GM12872 (cell line): ENCODE results near the gene MYH11.

Source experiments
- TF ChIP-seq, protein P1 (sequence below): IDR thresholded peaks from 3 replicates; pipeline ENCODE4 v1.5.1; 2011; ENCODE audit warnings: low read depth, mild to moderate bottlenecking, low read length, moderate library complexity; ENCODE audit not compliant: insufficient read depth

The MYH11 gene

DNA sequence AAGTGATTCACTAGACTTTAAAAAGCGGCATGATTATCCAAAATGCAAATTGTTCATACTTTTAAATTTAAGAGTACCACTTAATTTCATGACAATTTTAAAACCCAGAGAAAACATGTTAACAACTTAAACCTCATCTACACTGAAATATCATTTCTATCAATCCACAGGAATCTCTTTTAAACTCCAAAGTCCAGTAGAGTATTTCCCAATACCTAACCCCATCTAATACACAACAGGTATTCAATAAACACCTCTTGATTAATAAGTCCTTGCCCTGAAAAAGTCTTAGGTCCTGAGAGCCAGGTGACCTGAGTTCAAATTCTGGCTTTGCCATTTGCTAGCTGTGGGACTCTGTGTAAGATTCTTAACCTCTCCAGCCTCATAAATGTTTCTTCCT lies 16.9 kb upstream of the MYH11 start:
- TF ChIP-seq, protein P1, sequence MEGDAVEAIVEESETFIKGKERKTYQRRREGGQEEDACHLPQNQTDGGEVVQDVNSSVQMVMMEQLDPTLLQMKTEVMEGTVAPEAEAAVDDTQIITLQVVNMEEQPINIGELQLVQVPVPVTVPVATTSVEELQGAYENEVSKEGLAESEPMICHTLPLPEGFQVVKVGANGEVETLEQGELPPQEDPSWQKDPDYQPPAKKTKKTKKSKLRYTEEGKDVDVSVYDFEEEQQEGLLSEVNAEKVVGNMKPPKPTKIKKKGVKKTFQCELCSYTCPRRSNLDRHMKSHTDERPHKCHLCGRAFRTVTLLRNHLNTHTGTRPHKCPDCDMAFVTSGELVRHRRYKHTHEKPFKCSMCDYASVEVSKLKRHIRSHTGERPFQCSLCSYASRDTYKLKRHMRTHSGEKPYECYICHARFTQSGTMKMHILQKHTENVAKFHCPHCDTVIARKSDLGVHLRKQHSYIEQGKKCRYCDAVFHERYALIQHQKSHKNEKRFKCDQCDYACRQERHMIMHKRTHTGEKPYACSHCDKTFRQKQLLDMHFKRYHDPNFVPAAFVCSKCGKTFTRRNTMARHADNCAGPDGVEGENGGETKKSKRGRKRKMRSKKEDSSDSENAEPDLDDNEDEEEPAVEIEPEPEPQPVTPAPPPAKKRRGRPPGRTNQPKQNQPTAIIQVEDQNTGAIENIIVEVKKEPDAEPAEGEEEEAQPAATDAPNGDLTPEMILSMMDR = no peak

DNA sequence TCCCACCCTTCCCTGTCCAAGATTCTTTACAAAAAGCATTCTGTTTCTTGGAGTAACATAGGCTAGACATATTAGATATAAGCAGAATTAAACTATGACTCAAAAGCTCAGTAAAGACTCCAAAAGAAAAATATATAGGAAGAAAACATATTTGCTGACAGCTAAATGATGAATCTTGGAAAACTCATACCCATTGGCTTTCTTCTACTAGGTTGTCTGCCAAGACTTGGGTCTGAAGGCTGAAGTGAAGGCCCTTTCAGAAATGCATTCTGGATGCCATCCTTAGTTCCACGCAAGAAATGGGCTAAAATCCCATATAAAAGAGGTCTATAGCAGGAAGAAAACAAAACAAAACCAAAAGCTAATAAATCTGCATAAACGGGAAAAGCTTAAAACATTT lies 16.5 kb upstream of the MYH11 start:
- TF ChIP-seq, protein P1 = no peak

DNA sequence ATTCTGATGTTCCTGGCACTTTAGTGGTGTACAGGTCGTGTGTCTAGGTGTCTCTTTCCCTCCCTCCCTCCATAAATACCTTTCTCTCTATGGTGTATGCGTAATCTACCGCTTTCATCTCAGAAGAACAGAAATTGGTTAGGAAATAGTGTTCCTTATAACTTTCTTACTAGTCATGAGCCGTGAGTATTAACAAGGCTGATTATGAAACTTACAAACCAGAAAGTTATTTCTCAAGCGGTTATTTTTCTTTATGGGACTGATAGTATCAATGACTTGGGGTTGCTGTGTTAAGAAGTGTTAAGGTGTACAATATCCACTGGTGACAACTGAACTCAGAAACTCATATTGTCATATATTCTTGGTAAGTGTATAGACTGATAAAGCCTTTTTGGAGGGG lies 13.2 kb upstream of the MYH11 start:
- TF ChIP-seq, protein P1 = no peak

DNA sequence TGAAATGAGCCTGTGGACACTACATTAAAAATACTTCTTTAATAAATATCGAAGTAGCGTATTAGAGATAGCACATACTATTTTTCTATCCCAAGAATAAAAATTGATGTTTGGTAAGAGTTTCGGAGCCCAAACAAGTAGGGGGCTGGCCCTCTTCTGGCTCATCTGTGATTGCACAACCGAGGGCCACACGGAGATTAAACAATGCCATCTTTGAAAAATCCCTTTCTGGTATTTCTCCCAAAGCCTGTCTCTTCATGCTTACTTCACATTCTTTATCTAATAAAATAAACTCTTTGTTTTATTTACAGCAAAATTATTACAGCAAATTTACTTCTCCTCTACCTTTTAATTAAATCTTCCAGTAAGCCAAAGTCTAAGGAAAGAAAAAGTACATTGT lies 9.6 kb upstream of the MYH11 start:
- TF ChIP-seq, protein P1 = no peak

DNA sequence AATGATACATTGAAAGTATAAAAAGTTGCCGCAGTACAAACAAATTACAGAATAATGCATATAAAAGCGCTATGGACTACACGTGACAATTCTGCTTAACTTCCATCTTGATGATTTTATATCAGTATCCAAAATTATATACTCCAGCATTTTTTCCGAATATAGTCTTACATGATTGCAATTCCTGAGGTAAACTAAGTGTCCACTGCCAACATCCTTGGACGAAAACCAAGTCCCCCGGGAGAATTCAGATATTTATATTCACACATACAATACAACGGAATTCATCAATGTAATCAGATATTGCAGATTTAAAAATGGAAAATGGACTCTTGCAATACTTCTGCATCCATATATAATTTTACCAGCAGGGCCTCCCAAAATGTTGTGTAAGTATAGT lies 8.9 kb upstream of the MYH11 start:
- TF ChIP-seq, protein P1 = no peak

DNA sequence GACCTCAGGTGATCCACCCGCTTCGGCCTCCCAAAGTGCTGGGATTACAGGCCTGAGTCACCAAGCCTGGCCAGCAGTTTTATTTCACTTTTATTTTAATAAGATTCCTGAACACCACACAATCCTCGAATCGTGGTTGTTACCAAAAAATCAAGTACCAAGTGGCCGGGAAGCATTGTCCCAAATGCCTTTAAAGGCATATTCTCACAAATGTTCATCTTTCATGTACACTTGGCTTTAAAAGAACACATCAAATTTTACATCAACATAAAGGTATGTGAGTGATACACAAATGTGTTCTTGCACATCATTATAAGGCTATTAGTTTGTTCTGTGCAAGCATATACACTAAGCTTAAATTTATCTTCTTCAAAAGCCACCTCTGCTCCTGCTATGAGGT lies 8.1 kb upstream of the MYH11 start:
- TF ChIP-seq, protein P1 = no peak

DNA sequence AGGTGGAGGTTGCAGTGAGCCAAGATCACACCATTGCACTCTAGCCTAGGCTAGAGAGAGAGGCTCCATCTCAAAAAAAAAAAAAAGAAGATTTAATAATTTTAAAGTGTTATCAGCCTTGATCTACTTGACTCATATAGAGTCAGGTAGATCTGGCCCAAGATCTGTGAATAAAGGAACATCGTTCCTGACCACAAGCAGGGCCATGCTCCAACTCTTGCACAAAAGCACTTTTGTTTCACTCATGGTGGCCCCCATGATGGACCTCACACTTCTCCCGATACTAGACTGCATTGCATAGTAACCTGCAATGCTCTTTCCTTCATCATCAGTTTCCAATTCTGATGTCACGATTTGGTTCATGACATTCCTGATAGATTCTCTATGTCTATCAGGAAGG lies 5.2 kb upstream of the MYH11 start:
- TF ChIP-seq, protein P1 = no peak

DNA sequence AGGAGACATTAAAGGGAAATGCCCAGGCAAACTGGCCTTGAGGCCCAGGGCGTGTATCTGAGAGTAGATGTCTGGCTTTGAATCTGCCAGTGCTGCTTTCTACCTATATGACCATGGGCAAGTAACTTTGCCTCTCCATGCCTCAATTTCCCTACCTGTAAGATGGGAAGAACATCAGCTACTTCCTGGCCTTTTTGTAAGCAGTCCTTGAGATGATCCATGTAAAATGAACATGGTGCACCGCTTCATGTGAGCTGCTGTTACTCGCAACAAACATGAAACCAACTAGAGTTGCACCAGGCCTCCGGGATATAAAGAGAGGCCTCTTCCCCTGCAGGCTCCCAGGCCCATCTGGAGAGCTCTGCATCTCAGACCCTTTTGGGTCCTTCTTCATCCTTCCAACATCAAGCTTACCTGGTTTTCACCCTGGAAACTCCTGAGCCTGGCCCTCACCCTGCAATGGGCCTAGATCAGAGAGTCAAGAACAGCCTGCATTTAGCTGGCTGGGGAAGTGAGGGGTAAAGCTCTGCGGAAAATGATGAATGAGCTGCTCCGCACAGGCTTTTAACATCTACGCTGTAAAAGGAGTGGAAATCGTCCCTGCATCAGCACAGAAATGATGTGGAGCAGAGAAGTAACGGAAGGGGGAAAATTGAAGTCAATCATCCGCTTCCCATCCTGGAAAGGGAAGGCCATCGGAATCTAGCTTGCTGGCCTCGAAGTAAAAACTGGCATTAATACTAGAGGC lies 2.3 kb upstream of the MYH11 start:
- TF ChIP-seq, protein P1 = no peak
